Ovary (tissue), 3 donors: ENCODE measurements around the gene RALGPS2.

Source experiments
- CTCF ChIP-seq, 3 donors: fragments of 450-650 bp in 2 of 3; fragments of 200-600 bp in 1 of 3; IDR thresholded peaks; one replicate each; pipeline versions ENCODE4 v1.5.1 to v1.8.0; 2016 to 2022; ENCODE audit warnings: antibody characterized with exemption in 3 of 3, mild to moderate bottlenecking in 1 of 3
- EP300 ChIP-seq: sonication (generic); formaldehyde crosslinking; IDR thresholded peaks from one replicate; pipeline ENCODE4 v1.6.1; 2017; ENCODE audit warnings: antibody characterized with exemption
- POLR2A ChIP-seq: fragments of 450-650 bp; IDR thresholded peaks from one replicate; pipeline ENCODE4 v1.6.1; 2017; ENCODE audit warnings: antibody characterized with exemption, mild to moderate bottlenecking, moderate library complexity
- donor health status: DM: no; HTN: no; CAD: no.

GRCh38 chr1:178947677-178947981, 222.6 kb downstream of the RALGPS2 start:
- TF ChIP-seq CTCF (IDR thresholded peaks at IDR 0.05) (no peak), POLR2A (no peak), EP300 (no peak)
